Stimulated activated CD4-positive, alpha-beta T cell treated with anti-CD3 and anti-CD28 coated beads, Interleukin-12 subunit alpha, Interleukin-12 subunit beta, amount 100 ng/mL, for 4 hours (primary cell): ENCODE data around the gene UNC13D.

Experiments
- DNase-seq: peaks from one replicate; pipeline ENCODE4 v3.0.0-alpha.2; 2020

Gene UNC13D

DNA sequence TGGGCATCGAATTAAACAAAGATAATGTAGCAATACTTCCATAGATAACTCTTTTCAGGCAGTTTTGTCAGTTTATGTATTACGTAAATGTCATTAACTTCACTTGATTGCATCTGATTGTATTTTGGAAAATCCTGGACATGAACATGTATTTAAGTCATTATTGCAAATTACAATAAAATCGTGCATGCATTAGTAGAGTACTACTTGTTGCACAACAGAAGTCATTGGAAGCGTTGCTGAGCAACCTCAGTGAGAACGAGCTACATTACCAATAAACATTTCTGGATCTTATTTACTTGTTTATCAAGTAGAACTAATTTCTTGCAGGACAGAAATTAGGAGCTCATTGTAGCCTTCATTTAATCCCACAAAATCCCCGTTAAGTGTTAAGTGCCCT lies 53.0 kb downstream of the UNC13D start:
- no peak for DNase-seq

DNA sequence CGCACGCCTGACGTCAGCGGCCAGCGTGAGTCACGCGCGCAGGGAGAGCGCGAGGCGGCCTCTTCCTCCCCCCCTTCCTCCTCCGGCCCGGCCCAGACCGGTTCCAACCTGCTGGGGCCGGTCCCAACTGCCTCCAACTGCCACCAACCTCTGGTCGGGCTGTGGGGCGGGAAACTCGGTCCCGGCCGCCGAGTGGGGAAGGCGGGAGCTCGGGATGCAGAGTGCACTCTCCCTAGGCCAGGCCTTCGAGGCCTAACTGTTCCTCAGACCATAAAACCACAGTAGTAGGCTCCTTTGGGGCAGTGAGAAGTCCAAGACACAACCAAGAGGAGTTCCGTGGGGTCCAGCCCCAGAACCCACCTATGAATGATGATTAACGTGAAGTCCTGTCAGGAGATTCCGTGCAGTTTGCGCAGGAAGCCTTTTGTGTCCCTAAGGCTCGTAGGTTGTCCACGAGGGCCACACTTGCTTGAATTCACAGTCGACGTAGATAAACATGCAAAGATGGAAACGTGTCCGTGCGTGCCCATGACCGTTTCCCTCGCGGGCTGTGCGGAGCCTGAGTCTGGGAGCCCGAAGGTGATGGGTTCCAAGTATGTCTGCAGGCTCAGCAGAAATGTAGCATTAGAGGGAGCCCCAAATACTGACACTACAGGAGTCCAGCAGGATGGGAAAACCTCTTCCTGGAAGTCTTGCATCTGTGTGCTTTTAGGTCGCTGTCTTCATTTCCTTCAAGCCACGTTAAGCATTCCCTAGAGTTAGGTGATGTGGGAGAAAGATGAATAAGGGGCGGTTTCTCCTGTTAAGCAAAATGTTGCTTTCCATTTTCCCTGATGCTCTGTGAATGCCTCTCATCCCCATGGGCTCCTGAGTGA lies 59.0 kb downstream of the UNC13D start:
- peak; percentile 87 for DNase-seq

DNA sequence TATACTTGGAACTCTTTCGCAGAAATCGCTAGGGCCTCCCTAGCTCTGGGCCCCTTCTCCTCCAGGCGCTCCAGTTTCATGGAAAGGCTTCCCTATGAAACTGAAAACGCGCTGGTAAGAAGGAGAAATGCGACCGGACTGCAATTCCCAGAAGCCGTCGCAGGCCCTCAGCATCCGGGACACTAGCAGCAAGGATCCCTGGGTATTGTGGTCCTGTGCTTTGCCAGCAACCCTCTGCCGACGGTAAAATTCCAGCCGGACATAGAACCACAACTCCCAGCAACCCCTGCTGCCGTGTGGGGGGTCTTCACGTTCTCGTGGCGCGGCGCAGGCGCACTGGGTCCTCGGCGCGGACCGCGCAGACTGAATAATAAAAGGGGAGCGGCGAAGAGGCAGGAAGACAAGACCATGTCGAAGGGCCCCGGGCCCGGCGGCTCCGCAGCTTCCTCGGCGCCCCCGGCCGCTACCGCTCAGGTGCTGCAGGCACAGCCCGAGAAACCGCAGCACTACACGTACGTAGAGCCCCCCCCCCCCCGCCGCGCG lies 59.7 kb downstream of the UNC13D start, which contains the start of gene UNK:
UNK (plus strand) TSS at position 334 of the 543 bp plus-strand sequence; CDS start at position 409, 75 bp downstream.
- DNase-seq: peak; percentile 88

DNA sequence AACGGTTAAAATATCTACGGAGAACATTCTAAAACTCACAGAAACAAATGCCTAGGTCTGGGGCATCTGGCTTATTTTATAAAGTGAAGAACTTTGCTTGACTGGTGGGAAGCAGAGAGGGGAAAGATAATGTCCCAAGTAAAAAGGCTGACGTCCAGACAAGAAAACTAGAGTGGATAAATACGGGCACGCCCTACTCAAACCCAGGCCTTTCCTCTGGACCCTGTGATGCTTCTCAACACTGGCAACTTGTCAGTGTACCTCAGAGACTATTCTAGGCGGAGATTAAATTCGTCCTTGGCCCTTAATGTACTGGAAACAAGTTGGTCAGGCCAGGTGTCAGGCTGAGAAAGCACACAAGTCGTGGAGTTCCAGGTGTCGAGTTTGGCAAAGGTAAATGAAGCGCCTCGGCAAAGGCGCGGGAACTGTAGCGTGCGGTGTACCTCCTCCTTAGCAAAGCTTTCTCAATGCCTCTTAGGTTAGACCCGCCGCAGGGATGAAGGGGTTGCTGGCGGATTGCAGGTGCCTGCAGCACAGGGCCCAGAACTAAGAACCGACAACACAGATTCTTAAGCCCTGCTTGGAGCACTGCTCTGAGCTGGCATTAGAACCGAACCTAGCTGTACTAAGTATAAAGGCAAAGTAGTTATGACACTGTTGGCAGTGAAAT lies 60.3 kb downstream of the UNC13D start:
- DNase-seq: no peak

DNA sequence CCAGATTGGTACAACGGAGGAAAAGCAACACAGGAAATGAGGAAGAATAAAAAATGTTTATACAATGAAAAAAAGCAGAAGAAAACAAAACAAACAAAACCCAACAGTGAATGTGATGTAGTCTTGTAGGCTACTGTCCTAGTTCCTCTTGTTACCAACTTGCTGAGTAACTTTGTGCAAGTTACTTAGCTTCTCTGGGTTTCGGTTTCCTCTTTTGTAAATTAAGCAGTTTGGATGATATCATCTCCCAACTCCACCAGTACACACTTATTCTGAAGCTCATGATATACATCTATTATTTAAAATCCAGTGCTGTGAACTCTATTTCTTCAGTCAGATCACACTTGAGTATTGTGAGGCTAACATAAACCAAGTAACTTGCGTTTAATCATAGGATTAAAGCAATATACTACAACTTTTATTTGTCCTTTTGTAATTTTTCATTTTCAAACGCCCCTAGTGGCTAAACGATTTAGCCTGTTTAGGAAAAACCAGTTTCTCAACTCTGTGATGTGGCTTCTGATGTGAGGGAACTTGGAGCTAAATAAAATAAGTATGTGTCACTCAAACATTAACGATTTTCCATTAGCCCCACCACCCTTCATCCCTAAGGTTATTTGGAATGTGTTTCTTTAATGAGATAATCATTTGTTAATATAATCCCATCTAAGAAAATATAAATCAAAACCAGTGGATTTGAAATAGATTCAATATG lies 61.0 kb downstream of the UNC13D start:
- no peak for DNase-seq

DNA sequence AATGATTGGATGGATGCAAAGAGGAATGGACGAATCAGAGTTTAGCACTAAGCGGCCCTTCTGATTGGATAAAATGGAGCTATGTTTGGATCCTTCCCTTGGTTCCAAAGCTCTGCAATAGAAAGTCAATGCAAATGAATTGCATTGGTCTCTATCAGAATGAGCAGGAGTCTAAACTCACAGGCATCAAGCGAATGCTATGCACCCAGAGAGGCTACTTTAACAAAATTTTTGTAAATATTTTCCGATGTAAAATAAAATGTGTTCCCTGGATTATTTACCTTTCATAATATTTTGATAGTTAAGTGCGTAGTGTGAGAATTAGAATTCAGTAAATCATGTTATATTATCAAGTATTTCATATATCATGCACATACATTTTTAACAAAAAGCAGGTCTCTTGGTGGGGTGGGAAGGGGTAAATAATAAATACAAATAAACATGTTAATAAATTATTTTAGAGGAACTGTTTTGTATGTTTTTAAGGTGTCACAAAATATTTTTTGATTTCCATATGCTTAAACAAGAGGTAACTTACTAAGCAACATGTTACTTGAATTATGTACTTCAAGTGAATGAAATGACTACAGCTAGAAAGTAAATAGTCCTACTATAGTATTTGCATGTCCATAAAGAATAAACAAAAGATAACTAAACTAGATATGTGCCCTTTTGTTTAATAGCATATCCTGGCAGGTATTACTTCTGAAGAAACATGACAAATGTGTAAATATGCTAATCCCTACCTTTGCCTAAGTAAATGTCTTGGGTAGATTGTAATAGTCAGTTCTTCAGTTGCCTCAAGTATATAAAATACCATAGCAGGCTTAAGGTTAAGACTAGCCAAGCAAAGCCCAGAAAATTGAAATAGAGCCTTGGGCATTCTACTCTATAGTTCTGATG lies 64.0 kb downstream of the UNC13D start:
- DNase-seq: no peak

DNA sequence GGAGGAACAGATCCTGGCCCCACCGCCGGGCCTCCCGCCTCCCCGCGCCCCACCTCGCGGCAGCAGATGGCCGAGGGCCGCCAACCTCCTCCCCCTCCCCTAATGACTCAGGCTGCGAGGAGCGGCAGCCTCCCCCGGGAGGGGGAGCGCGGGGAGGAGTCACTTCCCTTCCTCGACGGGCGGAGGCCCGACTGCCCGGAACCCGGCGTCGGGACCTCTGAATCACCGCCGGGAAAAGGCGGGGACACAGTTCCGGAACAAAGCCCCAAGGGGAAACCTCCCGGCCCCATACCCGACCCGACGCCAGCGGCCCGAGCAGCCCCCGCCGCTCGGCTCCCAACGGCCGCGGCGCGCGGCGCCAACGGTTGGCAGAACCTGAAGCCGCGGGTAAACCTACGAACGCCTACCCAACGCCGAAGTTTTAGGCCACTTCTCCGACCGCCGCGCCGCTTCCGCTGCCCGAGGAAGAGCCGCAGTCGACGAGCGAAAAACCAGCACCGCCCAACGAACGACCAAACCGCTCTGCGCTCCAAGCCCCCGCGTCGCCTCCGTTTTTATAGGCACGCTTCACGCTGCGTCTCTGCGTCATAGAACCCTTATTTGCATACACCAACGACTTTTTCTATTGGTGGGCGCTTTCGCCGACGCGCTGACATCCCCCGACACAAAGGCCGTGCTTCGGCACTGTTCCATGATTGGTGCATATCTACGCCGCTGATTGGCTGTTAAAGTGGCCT lies 64.8 kb downstream of the UNC13D start:
- DNase-seq: peak; percentile 89

DNA sequence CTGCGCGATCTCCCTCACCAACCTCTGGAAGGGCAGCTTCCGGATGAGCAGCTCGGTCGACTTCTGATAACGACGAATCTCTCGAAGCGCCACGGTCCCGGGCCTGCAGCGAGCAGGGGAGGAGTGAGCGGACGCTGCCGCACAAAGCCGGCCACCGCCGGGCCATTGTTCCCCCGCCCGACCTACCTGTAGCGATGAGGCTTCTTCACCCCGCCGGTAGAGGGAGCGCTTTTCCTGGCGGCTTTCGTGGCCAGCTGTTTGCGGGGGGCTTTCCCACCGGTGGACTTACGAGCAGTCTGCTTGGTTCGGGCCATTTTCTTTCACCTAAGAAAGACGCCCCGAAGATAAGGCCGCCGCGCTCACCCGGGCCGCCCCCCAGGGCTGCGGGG lies 65.3 kb downstream of the UNC13D start:
- DNase-seq: no peak

DNA sequence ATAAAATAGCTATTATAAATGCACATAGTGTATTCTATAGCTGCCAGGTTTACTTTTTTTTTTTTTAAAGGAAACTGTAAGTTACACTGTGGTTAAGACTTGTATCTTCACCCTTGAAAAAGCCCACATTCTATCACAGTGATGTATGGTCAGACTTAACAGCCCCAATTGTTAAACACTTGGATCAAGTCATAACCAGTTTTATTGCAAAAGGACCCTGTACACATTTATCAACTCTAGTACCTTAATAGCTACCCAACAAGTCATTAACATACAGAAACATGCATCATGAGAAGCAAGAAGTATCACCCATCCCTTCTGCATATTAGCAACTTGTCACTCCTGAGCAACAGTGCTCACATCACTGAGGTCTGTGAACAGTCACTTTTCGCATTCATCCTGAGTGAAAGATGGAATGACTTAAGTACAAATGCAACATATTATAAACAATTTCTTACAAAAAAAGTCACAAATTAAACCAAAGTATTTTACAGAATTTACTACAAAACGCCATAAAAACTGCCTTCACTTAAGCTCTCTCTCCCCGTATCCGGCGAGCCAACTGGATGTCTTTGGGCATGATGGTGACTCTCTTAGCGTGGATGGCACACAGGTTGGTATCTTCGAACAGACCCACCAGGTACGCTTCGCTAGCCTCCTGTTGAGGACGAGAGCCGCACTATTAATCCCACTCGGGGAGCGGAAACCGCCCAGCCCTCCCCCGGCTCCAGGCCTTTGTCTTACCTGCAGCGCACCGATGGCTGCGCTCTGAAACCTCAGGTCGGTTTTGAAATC lies 65.9 kb downstream of the UNC13D start:
- DNase-seq: peak; percentile 32

DNA sequence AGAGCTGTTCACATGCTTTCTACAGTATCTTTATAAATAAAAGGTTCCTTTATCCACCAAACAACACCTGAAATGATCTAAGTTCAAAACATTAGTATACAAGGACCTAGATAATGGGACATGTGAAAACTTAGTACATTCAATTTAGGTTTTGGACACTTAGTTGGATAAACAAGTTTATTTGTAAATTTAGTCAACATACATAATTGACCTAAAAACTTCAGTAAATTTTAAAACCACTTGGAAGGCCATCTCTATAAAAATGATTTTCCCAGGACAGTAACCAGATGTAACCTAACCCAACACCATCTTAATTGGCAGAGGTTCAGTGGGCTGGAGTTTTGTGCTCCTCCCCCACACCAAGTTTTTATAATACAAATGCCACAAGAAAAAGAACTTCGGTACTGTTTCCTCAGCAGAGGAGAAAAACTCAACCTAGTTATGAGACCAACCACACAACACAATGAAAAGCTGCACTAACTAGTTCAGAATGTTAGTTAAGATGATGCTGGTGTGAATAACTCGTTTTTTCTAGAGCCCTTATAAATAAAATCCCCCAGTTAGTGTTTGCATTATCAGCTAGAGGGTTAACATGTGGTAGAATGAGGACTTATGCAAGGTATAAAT lies 66.8 kb downstream of the UNC13D start:
- no peak for DNase-seq
